Liver (tissue), 3 donors: ENCODE data around the gene NCAM1.

Source experiments
- CTCF ChIP-seq: fragments of 150-350 bp; IDR thresholded peaks from 2 replicates; pipeline ENCODE4 v1.5.1; 2017; ENCODE audit warnings: improper control_type of control experiment, low read depth, low read length; ENCODE audit not compliant: missing input control
- EGR1 ChIP-seq, 2 donors: IDR thresholded peaks; 2 replicates each; pipeline ENCODE4 v1.6.1; 2016 to 2018; ENCODE audit warnings: antibody characterized with exemption in 2 of 2, low read depth in 2 of 2
- FOXA1 ChIP-seq: IDR thresholded peaks from 2 replicates; pipeline ENCODE4 v1.6.1; 2016; ENCODE audit warnings: antibody characterized with exemption
- GABPA ChIP-seq, 2 donors: IDR thresholded peaks in 1 of 2; conservative IDR thresholded peaks in 1 of 2; 2 replicates each; pipeline ENCODE4 v1.6.1; 2016; ENCODE audit warnings: antibody characterized with exemption in 2 of 2, mild to moderate bottlenecking in 1 of 2, moderate library complexity in 1 of 2
- JUND ChIP-seq, 2 donors: IDR thresholded peaks; 2 replicates each; pipeline ENCODE4 v1.6.1; 2016; ENCODE audit warnings: antibody characterized with exemption in 2 of 2
- MAX ChIP-seq: IDR thresholded peaks from 2 replicates; pipeline ENCODE4 v1.6.1; 2016; ENCODE audit warnings: antibody characterized with exemption
- RAD21 ChIP-seq, 2 donors: IDR thresholded peaks; 2 replicates each; pipeline ENCODE4 v1.6.1; 2016; ENCODE audit warnings: antibody characterized with exemption in 2 of 2, mild to moderate bottlenecking in 2 of 2
- REST ChIP-seq: IDR thresholded peaks from 2 replicates; pipeline ENCODE4 v1.6.1; 2016; ENCODE audit warnings: antibody characterized with exemption, mild to moderate bottlenecking
- RXRA ChIP-seq, 2 donors: IDR thresholded peaks; 2 replicates each; pipeline ENCODE4 v1.6.1; 2017 to 2018; ENCODE audit warnings: antibody characterized with exemption in 2 of 2, mild to moderate bottlenecking in 1 of 2
- SP1 ChIP-seq: IDR thresholded peaks from 2 replicates; pipeline ENCODE4 v1.6.1; 2018; ENCODE audit warnings: antibody characterized with exemption, mild to moderate bottlenecking
- TAF1 ChIP-seq: conservative IDR thresholded peaks from 2 replicates; pipeline ENCODE4 v1.6.1; 2016; ENCODE audit warnings: antibody characterized with exemption, mild to moderate bottlenecking
- YY1 ChIP-seq: IDR thresholded peaks from 2 replicates; pipeline ENCODE4 v1.6.1; 2016; ENCODE audit warnings: antibody characterized with exemption, mild to moderate bottlenecking
- ZBTB33 ChIP-seq: IDR thresholded peaks from 2 replicates; pipeline ENCODE4 v1.6.1; 2016; ENCODE audit warnings: antibody characterized with exemption
- donor health status: healthy.
- donor health status: healthy.

- no peak for TF ChIP-seq RAD21 (IDR thresholded peaks at IDR 0.05)
- no peak for TF ChIP-seq CTCF
- no peak for TF ChIP-seq YY1
- no peak for TF ChIP-seq MAX
- no peak for TF ChIP-seq REST
- no peak for TF ChIP-seq GABPA (IDR thresholded peaks at IDR 0.05 in 1 of 2, conservative IDR thresholded peaks at IDR 0.05 in 1 of 2)
- no peak for TF ChIP-seq ZBTB33
- no peak for TF ChIP-seq SP1
- no peak for TF ChIP-seq TAF1
- no peak for TF ChIP-seq RXRA (IDR thresholded peaks at IDR 0.05)
- TF ChIP-seq JUND (IDR thresholded peaks at IDR 0.05) = no peak
- TF ChIP-seq EGR1 (IDR thresholded peaks at IDR 0.05; ENCODE audit: low read depth in 2 of 2) = no peak
- TF ChIP-seq FOXA1 = no peak
These were observed 35.5 kb upstream of the NCAM1 start for GRCh38 chr11:112925516-112926310.
